SK-N-SH (cell line): ENCODE measurements around the gene CPA4. TPM values are rescaled to one million over a fixed set of nuclear protein-coding genes. Genes with fewer than 3 reads are reported as not detected.
A peak's percentile ranks its signal among the peaks of the same experiment; 100 is the strongest.

ENCODE experiments used
- CTCF ChIA-PET: fragments of 300-600, 350-600 bp; formaldehyde crosslinking; extraction: SDS; loops from one replicate; lab custom pipeline; 2021; lab: Yijun Ruan, JAX
- POLR2A ChIA-PET: fragments of 350-600 bp; sonication (Branson Sonifier 250); formaldehyde crosslinking; extraction: SDS; loops from one replicate; lab custom pipeline; 2020; ENCODE audit warnings: antibody characterized with exemption, inconsistent platforms; lab: Yijun Ruan, JAX
- DNase-seq: peaks from one replicate; pipeline ENCODE4 v3.0.0; 2012
- H2AFZ ChIP-seq: fragments of 200-600 bp; sonication (generic); 2 replicates; pipeline ENCODE4 v1.8.1; 2016; ENCODE audit warnings: antibody characterized with exemption, mild to moderate bottlenecking, low read depth
- H3F3A ChIP-seq: fragments of 200-600 bp; sonication (generic); replicated peaks from 2 replicates; pipeline ENCODE3; 2016; ENCODE audit warnings: antibody characterized with exemption, mild to moderate bottlenecking; ENCODE audit not compliant: insufficient read depth
- H3K27ac ChIP-seq, 2 experiments: fragments of 200-500 bp in 1 of 2; fragments of 200-600 bp in 1 of 2; sonication (Bioruptor generic) in 1 of 2; sonication (generic), shearing (Covaris generic) in 1 of 2; 2 replicates each; pipeline versions ENCODE4 v1.5.1 to v1.6.1; 2014 to 2016; ENCODE audit warnings: low read depth in 2 of 2, inconsistent platforms in 1 of 2, low read length in 1 of 2, mild to moderate bottlenecking in 1 of 2, mixed read lengths in 1 of 2
- H3K27me3 ChIP-seq: fragments of 200-600 bp; sonication (generic), shearing (Covaris generic); 2 replicates; pipeline ENCODE4 v1.6.1; 2016; ENCODE audit warnings: mixed run types; ENCODE audit not compliant: insufficient read depth
- H3K36me3 ChIP-seq, 2 experiments: fragments of 200-500 bp in 1 of 2; fragments of 200-600 bp in 1 of 2; sonication (Bioruptor generic) in 1 of 2; sonication (generic) in 1 of 2; replicated peaks in 1 of 2; 2 replicates each; pipeline versions ENCODE3 to v1.5.1; 2014 to 2016; ENCODE audit warnings: low read length in 1 of 2, mild to moderate bottlenecking in 1 of 2; ENCODE audit not compliant: insufficient read depth in 2 of 2, control insufficient read depth in 1 of 2
- H3K4me1 ChIP-seq, 2 experiments: fragments of 200-500 bp in 1 of 2; fragments of 200-600 bp in 1 of 2; sonication (Bioruptor generic) in 1 of 2; sonication (generic), shearing (Covaris generic) in 1 of 2; 2 replicates each; pipeline versions ENCODE4 v1.5.1 to v1.6.1; 2014 to 2016; ENCODE audit warnings: low read depth in 1 of 2, low read length in 1 of 2, mixed run types in 1 of 2; ENCODE audit not compliant: insufficient read depth in 2 of 2, control insufficient read depth in 1 of 2
- H3K4me2 ChIP-seq: fragments of 200-600 bp; sonication (generic), shearing (Covaris generic); 2 replicates; pipeline ENCODE4 v1.6.1; 2017; ENCODE audit warnings: mixed run types
- H3K4me3 ChIP-seq, 2 experiments: fragments of 200-500 bp in 1 of 2; fragments of 200-600 bp in 1 of 2; sonication (Bioruptor generic) in 1 of 2; sonication (generic), shearing (Covaris generic) in 1 of 2; 2 replicates each; pipeline versions ENCODE4 v1.5.1 to v1.8.1; 2014 to 2016; ENCODE audit warnings: low read depth in 2 of 2, inconsistent platforms in 1 of 2, low read length in 1 of 2, mild to moderate bottlenecking in 1 of 2, mixed read lengths in 1 of 2, moderate library complexity in 1 of 2
- H3K79me2 ChIP-seq: fragments of 200-600 bp; sonication (generic); 2 replicates; pipeline ENCODE4 v1.8.1; 2017; ENCODE audit warnings: mild to moderate bottlenecking; ENCODE audit not compliant: insufficient read depth
- H3K9ac ChIP-seq: fragments of 200-600 bp; sonication (generic); 2 replicates; pipeline ENCODE4 v1.6.1; 2017; ENCODE audit warnings: mixed run types
- H3K9me2 ChIP-seq: fragments of 200-600 bp; sonication (generic); 2 replicates; pipeline ENCODE4 v1.6.1; 2017; ENCODE audit warnings: mixed run types
- H3K9me3 ChIP-seq: fragments of 200-600 bp; sonication (generic); 2 replicates; pipeline ENCODE4 v1.6.1; 2017; ENCODE audit warnings: mixed run types, mild to moderate bottlenecking, moderate library complexity
- H4K20me1 ChIP-seq: fragments of 200-600 bp; sonication (generic); 2 replicates; pipeline ENCODE4 v1.6.1; 2017; ENCODE audit warnings: mild to moderate bottlenecking, mixed run types; ENCODE audit not compliant: insufficient read depth
- CHD2 ChIP-seq: fragments of 150-350 bp; IDR thresholded peaks from 2 replicates; pipeline ENCODE4 v1.6.1; 2018; ENCODE audit warnings: low read length; ENCODE audit not compliant: partially characterized antibody
- FOSL2 ChIP-seq: IDR thresholded peaks from 2 replicates; pipeline ENCODE4 v1.4.0; 2012; ENCODE audit warnings: low read depth, mild to moderate bottlenecking, moderate library complexity, borderline replicate concordance
- FOXJ3 ChIP-seq: sonication (generic); formaldehyde crosslinking; IDR thresholded peaks from 2 replicates; pipeline ENCODE4 v1.5.1; 2020; ENCODE audit warnings: mild to moderate bottlenecking, missing genetic modification reagents
- GATA2 ChIP-seq: sonication (generic); formaldehyde crosslinking; IDR thresholded peaks from 2 replicates; pipeline ENCODE4 v1.5.0; 2020; ENCODE audit warnings: mild to moderate bottlenecking, missing genetic modification reagents
- JUND ChIP-seq: IDR thresholded peaks from 2 replicates; pipeline ENCODE4 v1.4.0; 2012
- MEF2A ChIP-seq: IDR thresholded peaks from 2 replicates; pipeline ENCODE4 v1.4.0; 2012; ENCODE audit warnings: low read depth, borderline replicate concordance
- MXI1 ChIP-seq: IDR thresholded peaks from 2 replicates; pipeline ENCODE4 v1.6.1; 2012; ENCODE audit warnings: mild to moderate bottlenecking, low read depth, low read length, improper control_type of control experiment
- POLR2AphosphoS5 ChIP-seq: IDR thresholded peaks from 2 replicates; pipeline ENCODE4 v1.6.1; 2012; ENCODE audit warnings: low read depth, low read length
- RAD21 ChIP-seq: IDR thresholded peaks from 2 replicates; pipeline ENCODE4 v1.6.1; 2012; ENCODE audit warnings: mild to moderate bottlenecking, low read length
- RCOR1 ChIP-seq: fragments of 150-350 bp; IDR thresholded peaks from 2 replicates; pipeline ENCODE4 v1.6.1; 2017; ENCODE audit warnings: antibody characterized with exemption, low read length
- TCF12 ChIP-seq: IDR thresholded peaks from 2 replicates; pipeline ENCODE4 v1.4.0; 2012
- TEAD4 ChIP-seq: IDR thresholded peaks from 2 replicates; pipeline ENCODE4 v1.4.0; 2012; ENCODE audit warnings: mild to moderate bottlenecking, borderline replicate concordance; ENCODE audit not compliant: insufficient read depth
- WGBS: methylation state at CpG from one replicate; pipeline ENCODE4 v1.1.6; 2017; ENCODE audit warnings: low lambda C conversion rate; 5-methylcytosine and 5-hydroxymethylcytosine counted together
- polyA plus RNA-seq, 3 experiments: library from polyadenylated mRNA; depleted of rRNA; stranded (reverse); fragments of >200 nt; gene quantifications; 2 replicates each; pipeline ENCODE4 v1.2.3, GENCODE V29; 2012
- TF ChIP-seq, protein P1 (sequence below): IDR thresholded peaks from 2 replicates; pipeline ENCODE4; 2012
- TF ChIP-seq, protein P2 (sequence below): fragments of 150-350 bp; IDR thresholded peaks from 2 replicates; pipeline ENCODE4 v1.6.1; 2017; ENCODE audit warnings: antibody characterized with exemption, low read length, low read depth, borderline replicate concordance

The CPA4 gene
- polyA plus RNA-seq, 1 of the 3 experiments (the other 2 are of a cell fraction): 176 TPM

DNA sequence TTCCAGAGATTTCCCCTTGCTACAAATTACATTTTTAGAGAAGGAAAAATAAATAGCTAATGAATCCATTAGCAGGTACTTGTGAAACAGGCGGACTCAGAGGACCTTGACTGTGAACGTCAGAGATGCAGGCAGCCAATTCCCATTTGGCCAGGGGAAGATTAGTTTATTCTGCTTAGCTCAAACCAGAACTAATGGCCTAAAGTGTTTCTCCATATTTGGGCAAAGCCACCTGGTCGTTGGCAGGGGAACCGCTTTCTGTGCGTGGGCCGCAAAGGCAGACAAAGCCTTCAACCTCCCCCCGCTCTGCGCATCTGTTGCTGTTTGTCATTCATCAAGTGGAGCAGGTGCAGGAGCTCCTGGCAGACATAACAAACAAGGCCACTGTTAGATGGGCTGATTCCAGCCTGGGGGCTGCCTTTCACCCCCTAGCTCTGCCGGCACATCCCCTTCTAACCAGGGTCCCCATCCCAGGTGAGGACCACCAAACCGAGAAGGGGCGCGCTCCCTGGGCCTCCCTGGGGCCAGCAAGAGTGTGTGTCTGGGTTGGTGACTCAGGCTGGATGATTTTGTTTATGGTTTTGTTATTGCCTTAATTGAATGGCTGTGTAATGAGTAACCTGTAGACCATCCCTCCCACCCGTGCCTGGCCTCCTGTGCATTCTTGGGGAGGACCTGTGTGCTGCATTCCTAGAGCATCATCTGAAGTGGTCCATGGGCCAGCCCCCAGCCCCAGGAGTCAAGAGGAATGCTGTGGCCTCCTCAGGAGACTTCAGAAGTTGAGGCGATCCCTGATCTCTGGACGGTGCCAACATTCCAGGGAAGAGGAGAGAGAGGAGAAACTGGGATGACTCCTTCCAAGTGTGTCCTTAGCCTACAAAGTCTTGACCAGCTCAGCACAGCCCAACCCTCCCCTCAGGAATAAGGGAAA lies 72.8 kb downstream of the CPA4 start:
- CTCF ChIA-PET: interaction anchor here (1.0 kb wide), 1 partner anchor 27 kb away, joined by 3 read pairs; no protein-coding TSS in a partner anchor
- Histone ChIP-seq H3K4me1 (peaks cover 47 to 66% of the 10 kb centered on the region in 2 experiments), H3K4me3 (no peak overlapping the region), H3K36me3 (no peaks in the 10 kb centered on the region), H3K27me3 (no peaks in the 10 kb centered on the region), H3K79me2 (no peaks in the 10 kb centered on the region), H3K27ac (peak overlapping the region in 1 of 2 experiments; percentile 96; a peak in 2 of 4 replicates), H2AFZ (no peak overlapping the region), H3K9me2 (no peaks in the 10 kb centered on the region), H3F3A (peaks cover 13% of the 10 kb centered on the region), H4K20me1 (no peaks in the 10 kb centered on the region), H3K4me2 (peak overlapping the region; percentile 26), H3K9ac (no peak overlapping the region), H3K9me3 (no peaks in the 10 kb centered on the region)
- POLR2A ChIA-PET: interaction anchor here (1.0 kb wide), 1 partner anchor 160 kb away, joined by 5 read pairs; the partner anchor contains the start of gene TMEM209
- peak; percentile 74 for TF ChIP-seq CHD2
- TF ChIP-seq MEF2A: no peak
- TF ChIP-seq TCF12: peak; percentile 56; the same call in 1 of the 2 replicates
- peak; percentile 69 for TF ChIP-seq GATA2 (CRISPR knock-in tag)
- TF ChIP-seq FOXJ3 (CRISPR knock-in tag): peak; percentile 80
- TF ChIP-seq TEAD4: peak; percentile 65; the same call in 1 of the 2 replicates
- TF ChIP-seq JUND: peak; percentile 54; the same call in 1 of the 2 replicates
- 0 out of 2 replicates have a peak, but pooled peaks have one; percentile 13 for TF ChIP-seq MXI1
- TF ChIP-seq, protein P1, sequence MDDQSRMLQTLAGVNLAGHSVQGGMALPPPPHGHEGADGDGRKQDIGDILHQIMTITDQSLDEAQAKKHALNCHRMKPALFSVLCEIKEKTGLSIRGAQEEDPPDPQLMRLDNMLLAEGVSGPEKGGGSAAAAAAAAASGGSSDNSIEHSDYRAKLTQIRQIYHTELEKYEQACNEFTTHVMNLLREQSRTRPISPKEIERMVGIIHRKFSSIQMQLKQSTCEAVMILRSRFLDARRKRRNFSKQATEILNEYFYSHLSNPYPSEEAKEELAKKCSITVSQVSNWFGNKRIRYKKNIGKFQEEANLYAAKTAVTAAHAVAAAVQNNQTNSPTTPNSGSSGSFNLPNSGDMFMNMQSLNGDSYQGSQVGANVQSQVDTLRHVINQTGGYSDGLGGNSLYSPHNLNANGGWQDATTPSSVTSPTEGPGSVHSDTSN: 0 out of 2 replicates have a peak, but pooled peaks have one; percentile 3
- TF ChIP-seq RAD21: no peak; the same call in 1 of the 2 replicates
- peak; percentile 50; the same call in 1 of the 2 replicates for TF ChIP-seq RCOR1
- TF ChIP-seq FOSL2: peak; percentile 48; the same call in 1 of the 2 replicates
- TF ChIP-seq, protein P2, sequence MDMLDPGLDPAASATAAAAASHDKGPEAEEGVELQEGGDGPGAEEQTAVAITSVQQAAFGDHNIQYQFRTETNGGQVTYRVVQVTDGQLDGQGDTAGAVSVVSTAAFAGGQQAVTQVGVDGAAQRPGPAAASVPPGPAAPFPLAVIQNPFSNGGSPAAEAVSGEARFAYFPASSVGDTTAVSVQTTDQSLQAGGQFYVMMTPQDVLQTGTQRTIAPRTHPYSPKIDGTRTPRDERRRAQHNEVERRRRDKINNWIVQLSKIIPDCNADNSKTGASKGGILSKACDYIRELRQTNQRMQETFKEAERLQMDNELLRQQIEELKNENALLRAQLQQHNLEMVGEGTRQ: no peak
- WGBS: 76% methylated on average over 15 of the region's 15 CpGs
- DNase-seq: peak; percentile 73

DNA sequence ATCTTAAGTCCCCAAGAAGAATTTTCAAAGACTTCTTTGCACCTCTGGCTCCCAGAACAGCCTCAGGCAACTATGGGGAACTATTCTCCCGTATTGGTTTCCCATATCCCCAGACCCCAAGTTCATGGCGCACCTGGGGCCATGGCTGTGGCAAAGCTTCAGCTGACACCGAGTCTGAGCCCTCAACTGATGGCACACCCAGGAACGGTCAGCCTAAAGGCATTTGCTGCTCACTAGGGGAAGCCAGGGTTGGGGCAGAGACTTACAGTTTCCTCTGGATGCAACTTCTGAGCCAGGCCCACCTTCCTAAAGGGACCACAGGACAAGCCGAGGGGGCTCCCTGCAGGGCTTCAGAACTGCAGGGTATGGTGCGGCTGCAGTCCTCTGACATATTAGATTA lies 73.6 kb downstream of the CPA4 start:
- Histone ChIP-seq H3K27ac (peak overlapping the region in 1 of 2 experiments; percentile 96; a peak in 2 of 4 replicates), H3F3A (peaks cover 13% of the 10 kb centered on the region), H3K4me2 (peak overlapping the region; percentile 26; the same call in 1 of the 2 replicates), H3K27me3 (no peaks in the 10 kb centered on the region), H3K9ac (no peak overlapping the region), H3K9me2 (no peaks in the 10 kb centered on the region), H3K4me3 (no peak overlapping the region), H3K79me2 (no peaks in the 10 kb centered on the region), H2AFZ (no peak overlapping the region), H3K9me3 (no peaks in the 10 kb centered on the region)
- WGBS: 82% methylated on average over 6 of the region's 6 CpGs
- CTCF ChIA-PET: no interaction called here
- DNase-seq: no peak
- POLR2A ChIA-PET: no interaction called here
- TF ChIP-seq TCF12: no peak
- TF ChIP-seq, protein P1: no peak
- TF ChIP-seq FOXJ3 (CRISPR knock-in tag): no peak
- no peak for TF ChIP-seq POLR2AphosphoS5
- TF ChIP-seq, all 33 proteins: peak for 0
- peaks cover 49 to 66% of the 10 kb centered on the region in 2 experiments for H3K4me1 ChIP-seq
- no peaks in the 10 kb centered on the region for H3K36me3 ChIP-seq
- H4K20me1 ChIP-seq: no peaks in the 10 kb centered on the region
